Activated B cell treated with CpG ODN at 0.5 μM for 24 hours (primary cell): ENCODE results near the gene RP2. TPM values are rescaled to one million over a fixed set of nuclear protein-coding genes. Genes with fewer than 3 reads are reported as not detected.

Experiments used
- ATAC-seq: fragments of 200-7000 bp; cut with Tn5 transposase; one replicate; pipeline ENCODE4 v1.10.0; 2021; ENCODE audit warnings: low read depth, mild to moderate bottlenecking, moderate library complexity
- CTCF ChIA-PET: fragments of 350-600 bp; sonication (Branson Sonifier 250); formaldehyde crosslinking; loops from one replicate; lab custom pipeline; 2021; ENCODE audit warnings: antibody characterized with exemption; lab: Charles Lee
- POLR2A ChIA-PET: fragments of 350-600 bp; sonication (Branson Sonifier 250); formaldehyde crosslinking; loops from one replicate; lab custom pipeline; 2021; ENCODE audit warnings: antibody characterized with exemption; lab: Charles Lee
- DNase-seq: peaks from one replicate; pipeline ENCODE4 v3.0.0; 2022
- H3K27ac Mint-ChIP-seq: one replicate; pipeline ENCODE4 v1.8.0; 2020; ENCODE audit warnings: mixed read lengths
- H3K27me3 Mint-ChIP-seq: one replicate; pipeline ENCODE4 v1.8.0; 2021; ENCODE audit warnings: mixed read lengths
- H3K36me3 Mint-ChIP-seq: one replicate; pipeline ENCODE4 v1.8.0; 2021; ENCODE audit warnings: low read depth, mixed read lengths
- H3K4me1 Mint-ChIP-seq: one replicate; pipeline ENCODE4 v1.8.0; 2021; ENCODE audit warnings: mixed read lengths
- H3K4me3 Mint-ChIP-seq: one replicate; pipeline ENCODE4 v1.8.0; 2020; ENCODE audit warnings: mild to moderate bottlenecking, mixed read lengths
- H3K9me3 Mint-ChIP-seq: one replicate; pipeline ENCODE4 v1.8.0; 2020; ENCODE audit warnings: mixed read lengths
- intact Hi-C: fragments of 100-400 bp; cut with micrococcal nuclease; formaldehyde crosslinking; loops from one replicate; pipeline ENCODE4 v1.15.1; 2024
- total RNA-seq: library from RNA; stranded (reverse); gene quantifications from 2 replicates; pipeline ENCODE4 v1.2.3, GENCODE V29; 2022
- TF ChIP-seq, protein P1 (sequence below): fragments of 200-600 bp; IDR thresholded peaks from one replicate; pipeline ENCODE4 v1.8.0; 2022; ENCODE audit warnings: antibody characterized with exemption, mild to moderate bottlenecking

RP2 gene
- total RNA-seq, 1 donor from 2014 or later, result 11.3 TPM

DNA sequence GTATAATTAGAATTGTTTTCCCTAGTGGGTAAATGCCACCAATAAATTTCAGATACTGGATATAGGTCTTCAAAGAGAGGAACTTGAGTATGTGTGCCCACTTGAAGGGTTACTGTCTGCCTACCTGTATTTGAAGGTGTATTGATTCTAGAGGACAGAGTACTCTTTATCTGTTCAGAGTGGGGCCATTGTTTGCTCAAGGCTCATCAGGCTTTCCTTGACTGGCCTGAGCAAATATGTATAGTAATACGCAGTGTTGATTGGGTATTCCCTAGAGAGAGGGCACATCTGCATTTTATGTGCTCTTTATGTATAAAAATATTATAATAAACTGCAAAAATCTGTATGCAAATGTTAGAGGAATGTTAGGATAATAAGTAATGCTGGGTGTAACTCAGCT, 23.7 kb downstream of the RP2 start:
- ATAC-seq (no peak), DNase-seq (no peak)
- intact Hi-C loops, result no loop called here
- H3K9me3 Mint-ChIP-seq, result no peaks in the 10 kb centered on the region
- H3K36me3 Mint-ChIP-seq, result peaks cover 36% of the 10 kb centered on the region
- H3K27ac Mint-ChIP-seq, result no peak overlapping the region
- no peaks in the 10 kb centered on the region for H3K27me3 Mint-ChIP-seq
- ChIA-PET POLR2A (no interaction called here), CTCF (no interaction called here)
- peaks cover 9% of the 10 kb centered on the region for H3K4me1 Mint-ChIP-seq
- TF ChIP-seq, protein P1, sequence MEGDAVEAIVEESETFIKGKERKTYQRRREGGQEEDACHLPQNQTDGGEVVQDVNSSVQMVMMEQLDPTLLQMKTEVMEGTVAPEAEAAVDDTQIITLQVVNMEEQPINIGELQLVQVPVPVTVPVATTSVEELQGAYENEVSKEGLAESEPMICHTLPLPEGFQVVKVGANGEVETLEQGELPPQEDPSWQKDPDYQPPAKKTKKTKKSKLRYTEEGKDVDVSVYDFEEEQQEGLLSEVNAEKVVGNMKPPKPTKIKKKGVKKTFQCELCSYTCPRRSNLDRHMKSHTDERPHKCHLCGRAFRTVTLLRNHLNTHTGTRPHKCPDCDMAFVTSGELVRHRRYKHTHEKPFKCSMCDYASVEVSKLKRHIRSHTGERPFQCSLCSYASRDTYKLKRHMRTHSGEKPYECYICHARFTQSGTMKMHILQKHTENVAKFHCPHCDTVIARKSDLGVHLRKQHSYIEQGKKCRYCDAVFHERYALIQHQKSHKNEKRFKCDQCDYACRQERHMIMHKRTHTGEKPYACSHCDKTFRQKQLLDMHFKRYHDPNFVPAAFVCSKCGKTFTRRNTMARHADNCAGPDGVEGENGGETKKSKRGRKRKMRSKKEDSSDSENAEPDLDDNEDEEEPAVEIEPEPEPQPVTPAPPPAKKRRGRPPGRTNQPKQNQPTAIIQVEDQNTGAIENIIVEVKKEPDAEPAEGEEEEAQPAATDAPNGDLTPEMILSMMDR, result no peak
- H3K4me3 Mint-ChIP-seq, result no peak overlapping the region

DNA sequence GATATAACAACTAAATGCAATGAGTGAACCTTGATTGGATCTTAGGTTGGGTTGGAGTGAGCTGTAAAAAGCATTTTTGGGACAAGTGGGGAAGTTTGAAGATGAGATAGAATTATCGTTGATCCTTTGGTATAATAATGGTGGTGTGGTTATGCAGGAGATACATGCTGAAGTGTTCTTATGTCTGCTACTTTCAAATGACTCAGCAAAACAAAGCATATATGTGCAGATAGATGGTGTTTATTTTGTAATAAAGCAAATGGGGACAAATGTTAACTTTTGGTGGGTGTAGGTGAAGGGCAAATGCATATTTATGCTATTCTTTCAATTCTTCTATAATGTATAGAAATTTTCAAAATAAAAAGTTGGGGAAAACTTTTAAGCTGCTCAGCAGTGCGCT, 26.2 kb downstream of the RP2 start:
- TF ChIP-seq, protein P1, result no peak
- intact Hi-C loops, result no loop called here
- Mint-ChIP-seq H3K27ac (peak overlapping the region; percentile 20), H3K36me3 (peaks cover 46% of the 10 kb centered on the region), H3K4me1 (peaks cover 9% of the 10 kb centered on the region), H3K4me3 (no peak overlapping the region), H3K27me3 (no peaks in the 10 kb centered on the region), H3K9me3 (no peaks in the 10 kb centered on the region)
- POLR2A ChIA-PET, result no interaction called here
- ATAC-seq (no peak), DNase-seq (no peak)
- CTCF ChIA-PET, result no interaction called here

DNA sequence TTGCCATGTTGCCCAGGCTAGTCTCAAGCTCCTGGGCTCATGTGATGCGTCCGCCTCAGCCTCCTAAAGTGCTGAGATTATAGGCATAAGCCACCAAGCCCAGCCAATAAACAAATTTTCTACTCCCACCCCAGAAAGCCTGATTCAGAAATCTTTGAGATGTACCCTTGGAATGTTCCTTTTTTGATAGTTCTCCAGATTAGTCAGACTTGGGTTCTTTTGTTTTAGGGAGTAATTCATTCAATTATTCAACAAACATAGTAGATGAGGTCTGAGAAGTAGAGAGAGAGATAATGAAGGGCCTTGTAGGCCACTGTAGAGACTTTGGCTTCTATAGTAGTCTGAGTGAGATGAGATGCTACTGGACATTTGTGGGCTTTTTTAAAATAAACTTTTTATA, 27.8 kb downstream of the RP2 start:
- TF ChIP-seq, protein P1, result no peak
- peaks cover 46% of the 10 kb centered on the region for H3K36me3 Mint-ChIP-seq
- H3K9me3 Mint-ChIP-seq, result no peaks in the 10 kb centered on the region
- DNase-seq (no peak), ATAC-seq (no peak)
- CTCF ChIA-PET, result no interaction called here
- no peaks in the 10 kb centered on the region for H3K27me3 Mint-ChIP-seq
- H3K27ac Mint-ChIP-seq, result no peak overlapping the region
- POLR2A ChIA-PET, result no interaction called here
- H3K4me1 Mint-ChIP-seq, result peaks cover 7% of the 10 kb centered on the region
- intact Hi-C loops, result no loop called here
- H3K4me3 Mint-ChIP-seq, result no peak overlapping the region

DNA sequence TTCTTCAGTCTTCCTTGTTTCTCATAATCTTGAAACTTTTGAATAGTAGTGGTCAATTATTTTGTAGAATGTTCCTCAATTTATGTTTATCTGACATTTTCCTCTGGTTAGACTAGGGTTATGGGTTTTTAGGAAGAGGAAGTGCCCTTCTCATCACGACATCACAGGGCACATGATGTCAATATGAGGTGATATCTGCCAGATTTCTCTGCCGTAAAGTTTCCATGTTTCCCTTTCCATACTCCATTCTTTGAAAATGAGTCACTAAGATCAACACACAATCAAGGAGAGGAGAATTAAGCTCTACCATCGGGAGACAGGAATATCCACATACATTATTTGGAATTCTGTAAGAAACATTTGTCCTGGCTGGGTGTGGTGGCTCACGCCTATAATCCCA, 28.4 kb downstream of the RP2 start:
- Mint-ChIP-seq H3K4me3 (no peak overlapping the region), H3K4me1 (peaks cover 6% of the 10 kb centered on the region), H3K27ac (no peak overlapping the region), H3K27me3 (no peaks in the 10 kb centered on the region), H3K36me3 (peaks cover 43% of the 10 kb centered on the region), H3K9me3 (no peaks in the 10 kb centered on the region)
- ChIA-PET CTCF (no interaction called here), POLR2A (no interaction called here)
- ATAC-seq, result no peak
- intact Hi-C loops, result no loop called here
- no peak for DNase-seq
- TF ChIP-seq, protein P1, result no peak

DNA sequence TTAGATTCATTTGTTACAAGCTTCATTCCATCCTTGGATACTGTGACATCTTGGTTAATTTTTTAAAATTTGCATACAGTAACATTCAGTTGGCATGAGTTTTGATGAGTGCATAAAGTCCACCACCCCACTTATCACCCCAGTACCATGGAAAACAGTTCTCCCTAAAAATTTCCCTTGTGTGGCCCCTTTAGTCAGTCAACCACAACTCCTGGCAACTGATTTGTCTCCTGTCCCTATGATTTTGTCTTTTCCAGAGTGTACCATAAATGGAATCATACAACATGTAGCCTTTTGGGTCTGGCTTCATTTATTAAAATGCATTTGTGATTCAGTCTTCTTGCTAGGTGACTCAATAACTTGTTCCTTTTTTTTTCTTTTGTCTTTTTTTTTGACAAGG, 29.9 kb downstream of the RP2 start:
- H3K4me3 Mint-ChIP-seq, result no peak overlapping the region
- DNase-seq (no peak), ATAC-seq (no peak)
- peaks cover 6% of the 10 kb centered on the region for H3K4me1 Mint-ChIP-seq
- peaks cover 41% of the 10 kb centered on the region for H3K36me3 Mint-ChIP-seq
- intact Hi-C loops, result no loop called here
- no peak overlapping the region for H3K27ac Mint-ChIP-seq
- TF ChIP-seq, protein P1, result no peak
- no peaks in the 10 kb centered on the region for H3K9me3 Mint-ChIP-seq
- H3K27me3 Mint-ChIP-seq, result no peaks in the 10 kb centered on the region
- ChIA-PET POLR2A (no interaction called here), CTCF (no interaction called here)
